Large intestine (tissue), 3 donors: ENCODE data around the gene ACKR4. TPM values are rescaled to one million over a fixed set of nuclear protein-coding genes. Genes with fewer than 3 reads are reported as not detected.
"Not testable (repeated sequence)": the region's sequence is repeated elsewhere in the genome, so short reads cannot be mapped to it uniquely, and the experiment has no call there.

Experiments used
- DNase-seq, 2 donors: peaks; one replicate each; pipeline versions ENCODE4 v3.0.0 to v3.0.0-alpha.2; 2013
- H3K27ac ChIP-seq: one replicate; pipeline ENCODE4 v1.5.1; 2013; ENCODE audit warnings: low read length
- H3K27me3 ChIP-seq: 2 replicates; pipeline ENCODE4 v1.6.1; 2013; ENCODE audit warnings: low read length; ENCODE audit not compliant: control insufficient read depth, insufficient read depth
- H3K36me3 ChIP-seq: 2 replicates; pipeline ENCODE4 v1.6.1; 2013; ENCODE audit warnings: low read length; ENCODE audit not compliant: control insufficient read depth, insufficient read depth
- H3K4me1 ChIP-seq: one replicate; pipeline ENCODE4 v1.6.1; 2013; ENCODE audit warnings: low read length; ENCODE audit not compliant: control insufficient read depth, insufficient read depth
- H3K4me3 ChIP-seq: one replicate; pipeline ENCODE4 v1.5.1; 2013; ENCODE audit warnings: low read length
- H3K9me3 ChIP-seq: one replicate; pipeline ENCODE4 v1.6.1; 2013; ENCODE audit warnings: mild to moderate bottlenecking, low read depth, low read length, moderate library complexity; ENCODE audit not compliant: control insufficient read depth
- WGBS: methylation state at CpG from one replicate; pipeline ENCODE4 v1.1.5; 2013; ENCODE audit warnings: low lambda C conversion rate; ENCODE audit not compliant: insufficient coverage; 5-methylcytosine and 5-hydroxymethylcytosine counted together
- polyA plus RNA-seq: library from polyadenylated mRNA; unstranded; fragments of 120-200 nt; gene quantifications from one replicate; pipeline ENCODE4 v1.2.1, GENCODE V29; 2013

ACKR4 gene
- polyA plus RNA-seq, 1 donor, result 4.4 TPM

- Histone ChIP-seq H3K9me3 (no peaks in the 10 kb centered on the region), H3K4me3 (no peak overlapping the region), H3K27me3 (no peaks in the 10 kb centered on the region), H3K4me1 (no peaks in the 10 kb centered on the region), H3K36me3 (peaks cover 9% of the 10 kb centered on the region), H3K27ac (no peak overlapping the region)
- no peak for DNase-seq
- 75% methylated on average over 2 of the region's 3 CpGs for WGBS
Measured at GRCh38 chr3:132593947-132594323, 3.1 kb upstream of the ACKR4 start.

GRCh38 chr3:132594498-132594897 lies 2.6 kb upstream of the ACKR4 start:
- DNase-seq, result no peak
- H3K4me3 ChIP-seq, result no peak overlapping the region
- H3K4me1 ChIP-seq, result no peaks in the 10 kb centered on the region
- H3K9me3 ChIP-seq, result no peaks in the 10 kb centered on the region
- no peak overlapping the region for H3K27ac ChIP-seq
- H3K27me3 ChIP-seq, result no peaks in the 10 kb centered on the region
- H3K36me3 ChIP-seq, result peaks cover 12% of the 10 kb centered on the region

- H3K27ac ChIP-seq, result no peak overlapping the region
- H3K27me3 ChIP-seq, result no peaks in the 10 kb centered on the region
- no peak overlapping the region for H3K4me3 ChIP-seq
- DNase-seq, result no peak
- H3K4me1 ChIP-seq, result no peaks in the 10 kb centered on the region
- H3K9me3 ChIP-seq, result no peaks in the 10 kb centered on the region
- H3K36me3 ChIP-seq, result peaks cover 12% of the 10 kb centered on the region
Measured at GRCh38 chr3:132595014-132595413, 2.1 kb upstream of the ACKR4 start.

DNA sequence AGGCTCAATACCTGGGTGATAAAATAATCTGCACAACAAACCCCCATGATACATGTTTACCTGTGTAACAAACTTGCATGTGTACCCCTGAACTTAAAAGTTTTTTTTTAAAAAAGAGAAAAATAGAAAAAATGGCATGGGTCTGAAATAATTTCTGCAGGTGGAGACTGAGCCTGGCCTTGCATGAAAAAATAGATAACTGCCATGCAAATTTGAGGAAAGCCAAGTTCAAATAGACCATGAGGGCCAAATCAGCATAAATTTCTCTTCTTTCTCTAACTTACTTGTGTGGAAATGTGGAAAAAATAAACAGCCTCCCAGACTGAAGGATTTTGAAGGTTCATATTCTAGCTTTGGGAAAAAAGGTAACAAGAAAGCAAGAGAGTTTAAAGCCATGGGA lies 744 bp upstream of the ACKR4 start:
- no peaks in the 10 kb centered on the region for H3K27me3 ChIP-seq
- H3K36me3 ChIP-seq, result peaks cover 12% of the 10 kb centered on the region
- no peak overlapping the region for H3K4me3 ChIP-seq
- no peaks in the 10 kb centered on the region for H3K9me3 ChIP-seq
- no peak overlapping the region for H3K27ac ChIP-seq
- H3K4me1 ChIP-seq, result no peaks in the 10 kb centered on the region
- no peak for DNase-seq

DNA sequence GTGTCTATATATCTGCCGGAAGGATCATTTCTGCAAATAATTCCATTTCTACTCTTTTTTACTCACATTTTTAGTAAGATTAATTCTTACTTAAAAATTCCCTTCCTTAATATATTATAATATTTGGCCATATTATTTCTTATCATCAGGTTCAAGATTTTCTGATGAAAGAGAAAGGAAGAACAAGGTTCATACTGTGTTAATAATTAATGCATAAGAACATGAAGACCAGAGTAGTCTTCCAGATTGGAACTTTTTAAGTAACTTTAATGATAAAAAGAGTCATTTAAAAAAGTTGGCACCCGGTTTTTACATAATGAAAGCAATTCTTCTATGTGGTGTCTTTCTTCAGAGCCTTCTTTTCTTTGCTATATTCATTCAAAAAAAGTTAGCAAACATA lies 590 bp downstream of the ACKR4 start:
- WGBS, result 49% methylated on average over 2 of the region's 2 CpGs
- peaks cover 13% of the 10 kb centered on the region for H3K36me3 ChIP-seq
- no peaks in the 10 kb centered on the region for H3K4me1 ChIP-seq
- H3K4me3 ChIP-seq, result no peak overlapping the region
- H3K27me3 ChIP-seq, result no peaks in the 10 kb centered on the region
- H3K27ac ChIP-seq, result no peak overlapping the region
- H3K9me3 ChIP-seq, result no peaks in the 10 kb centered on the region
- DNase-seq, result no peak

DNA sequence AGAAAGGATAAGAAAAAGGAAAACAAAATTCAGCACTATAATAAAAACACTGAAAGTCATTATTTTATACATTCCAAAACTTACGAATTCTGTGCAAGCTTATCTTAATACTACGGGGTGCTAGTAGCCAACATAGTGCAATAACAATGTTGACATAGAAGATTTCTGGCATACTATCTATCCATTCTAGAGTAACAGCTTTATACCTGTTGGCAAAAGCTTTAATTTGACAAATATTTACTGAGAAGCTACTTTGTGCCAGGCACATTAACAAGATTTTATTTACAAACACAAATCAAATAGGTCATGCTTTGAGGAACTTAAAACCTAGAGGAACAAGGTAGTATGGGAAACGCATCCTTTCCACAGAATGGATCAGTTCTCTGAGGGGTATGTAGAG lies 1.1 kb downstream of the ACKR4 start:
- no peaks in the 10 kb centered on the region for H3K9me3 ChIP-seq
- H3K4me3 ChIP-seq, result no peak overlapping the region
- no peak for DNase-seq
- no peak overlapping the region for H3K27ac ChIP-seq
- H3K4me1 ChIP-seq, result no peaks in the 10 kb centered on the region
- no CpG with 5 or more reads among the region's 3 CpGs for WGBS
- H3K36me3 ChIP-seq, result peaks cover 18% of the 10 kb centered on the region
- no peaks in the 10 kb centered on the region for H3K27me3 ChIP-seq

DNA sequence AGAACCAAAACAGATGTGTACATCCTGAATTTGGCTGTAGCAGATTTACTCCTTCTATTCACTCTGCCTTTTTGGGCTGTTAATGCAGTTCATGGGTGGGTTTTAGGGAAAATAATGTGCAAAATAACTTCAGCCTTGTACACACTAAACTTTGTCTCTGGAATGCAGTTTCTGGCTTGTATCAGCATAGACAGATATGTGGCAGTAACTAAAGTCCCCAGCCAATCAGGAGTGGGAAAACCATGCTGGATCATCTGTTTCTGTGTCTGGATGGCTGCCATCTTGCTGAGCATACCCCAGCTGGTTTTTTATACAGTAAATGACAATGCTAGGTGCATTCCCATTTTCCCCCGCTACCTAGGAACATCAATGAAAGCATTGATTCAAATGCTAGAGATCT lies 3.5 kb downstream of the ACKR4 start:
- H3K27ac ChIP-seq, H3K4me3 ChIP-seq, DNase-seq, H3K4me1 ChIP-seq, H3K9me3 ChIP-seq, H3K27me3 ChIP-seq: not testable (repeated sequence)
- no CpG with 5 or more reads among the region's 1 CpG for WGBS
- peaks cover 22% of the 10 kb centered on the region for H3K36me3 ChIP-seq

DNA sequence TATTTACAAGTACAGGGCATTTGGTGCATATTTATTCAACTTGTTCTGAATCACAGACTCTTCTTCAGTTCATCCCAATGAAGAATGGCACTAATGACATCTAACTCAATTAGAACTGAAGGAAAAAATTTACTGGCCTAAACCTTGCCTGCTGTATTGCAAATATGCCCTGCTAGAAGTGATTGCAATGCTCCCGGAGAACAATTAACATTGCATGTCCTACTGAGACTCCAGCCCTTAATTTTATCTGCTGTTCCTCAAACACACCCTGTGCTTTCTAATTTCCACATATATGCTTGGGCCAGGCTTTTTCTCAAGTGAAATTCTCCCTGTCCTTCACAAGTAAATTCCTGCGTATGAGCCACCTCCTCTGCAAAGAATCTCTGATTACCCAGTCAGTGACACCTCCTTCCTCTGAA lies 8.3 kb downstream of the ACKR4 start:
- no peaks in the 10 kb centered on the region for H3K4me1 ChIP-seq
- H3K27me3 ChIP-seq, result no peaks in the 10 kb centered on the region
- no peak overlapping the region for H3K4me3 ChIP-seq
- peaks cover 12% of the 10 kb centered on the region for H3K36me3 ChIP-seq
- H3K27ac ChIP-seq, result no peak overlapping the region
- DNase-seq, result no peak
- WGBS, result no CpG with 5 or more reads among the region's 2 CpGs
- H3K9me3 ChIP-seq, result no peaks in the 10 kb centered on the region

DNA sequence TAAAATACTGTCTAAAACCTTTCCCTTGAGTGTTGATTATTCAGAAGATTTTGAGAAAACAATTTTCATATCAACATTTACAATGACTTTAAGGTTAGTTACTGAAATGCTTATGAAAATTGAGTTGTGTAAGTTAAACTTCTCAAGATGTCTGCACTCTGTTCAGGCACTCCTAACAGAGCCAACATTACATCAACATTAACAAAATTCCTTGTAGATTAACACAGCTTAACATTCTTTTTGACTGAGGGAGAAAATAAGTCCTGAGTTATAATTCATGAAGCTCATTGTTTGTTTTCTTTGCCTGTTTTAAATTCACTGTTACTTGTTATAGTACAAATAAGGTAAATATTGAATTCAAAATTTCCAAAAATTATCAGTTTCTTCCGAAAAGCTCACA lies 9.0 kb downstream of the ACKR4 start:
- Histone ChIP-seq H3K4me3 (no peak overlapping the region), H3K9me3 (no peaks in the 10 kb centered on the region), H3K27me3 (no peaks in the 10 kb centered on the region), H3K27ac (no peak overlapping the region), H3K4me1 (no peaks in the 10 kb centered on the region), H3K36me3 (peaks cover 12% of the 10 kb centered on the region)
- no CpG with 5 or more reads among the region's 1 CpG for WGBS
- no peak for DNase-seq

DNA sequence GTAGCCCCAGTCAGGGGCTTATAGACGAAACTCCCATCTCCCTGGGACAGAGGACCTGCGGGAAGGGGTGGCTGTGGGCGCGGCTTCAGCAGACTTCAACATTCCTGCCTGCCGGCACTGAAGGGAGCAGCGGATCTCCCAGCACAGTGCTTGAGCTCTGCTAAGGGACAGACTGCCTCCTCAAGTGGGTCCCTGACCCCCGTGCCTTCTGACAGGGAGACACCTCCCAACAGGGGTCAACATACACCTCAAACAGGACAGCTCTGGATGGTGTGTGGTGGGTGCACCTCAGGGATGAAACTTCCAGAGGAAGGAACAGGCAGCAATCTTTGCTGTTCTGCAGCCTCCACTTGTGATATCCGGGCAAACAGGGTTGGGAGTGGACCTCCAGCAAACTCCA lies 9.6 kb downstream of the ACKR4 start:
- DNase-seq, H3K27me3 ChIP-seq, H3K9me3 ChIP-seq, H3K4me3 ChIP-seq, H3K4me1 ChIP-seq, H3K27ac ChIP-seq: not testable (repeated sequence)
- WGBS, result no CpG with 5 or more reads among the region's 8 CpGs
- H3K36me3 ChIP-seq, result peaks cover 12% of the 10 kb centered on the region

- WGBS, result 100% methylated on average over 1 of the region's 3 CpGs
- H3K4me1 ChIP-seq, H3K9me3 ChIP-seq, H3K36me3 ChIP-seq, DNase-seq, H3K4me3 ChIP-seq, H3K27me3 ChIP-seq, H3K27ac ChIP-seq: not testable (repeated sequence)
Measured at GRCh38 chr3:132615301-132615700, 18.2 kb downstream of the ACKR4 start.
